HepG2 (cell line): ENCODE results near the gene PLAGL2. TPM values are rescaled to one million over a fixed set of nuclear protein-coding genes. Genes with fewer than 3 reads are reported as not detected.
A peak's percentile ranks its signal among the peaks of the same experiment; 100 is the strongest.

Experiments used
- ATAC-seq: fragments of 200-7000 bp; cut with Tn5 transposase; 3 replicates; pipeline ENCODE4 v1.9.1; 2020; ENCODE audit warnings: mild to moderate bottlenecking, moderate library complexity
- BruUV-seq: library from RNA; stranded (reverse); fragments of 400-500 nt; replicated peaks from 2 replicates; lab custom pipeline; 2021; lab: Mats Ljungman, UMichigan
- CTCF ChIA-PET: fragments of 300-600 bp; formaldehyde crosslinking; extraction: SDS; loops from one replicate; lab custom pipeline; 2021; ENCODE audit warnings: low total read pairs, inconsistent platforms, low intra/inter-chr PET ratio; lab: Yijun Ruan, JAX
- POLR2A ChIA-PET: fragments of 350-600 bp; sonication (Branson Sonifier 250); formaldehyde crosslinking; loops from one replicate; lab custom pipeline; 2020; ENCODE audit warnings: antibody characterized with exemption, inconsistent platforms; lab: Yijun Ruan, JAX
- DNase-seq: peaks from one replicate; pipeline ENCODE4 v3.0.0-alpha.2; 2015; ENCODE audit warnings: low spot score
- FAIRE-seq: peaks from 3 replicates; lab custom pipeline; 2011; peaks lifted over from hg19 to GRCh38; lab: Jason Lieb, UNC
- H2AFZ ChIP-seq: one replicate; pipeline ENCODE4 v1.6.1; 2011; ENCODE audit warnings: low read length, inconsistent platforms
- H3K27ac ChIP-seq: fragments of 300-600 bp; 3 replicates; pipeline ENCODE4 v1.8.0; 2011; ENCODE audit warnings: mixed run types, mild to moderate bottlenecking, mixed read lengths, low read length, inconsistent platforms; ENCODE audit not compliant: insufficient read depth; ENCODE audit errors: extremely low read length
- H3K27me3 ChIP-seq, 2 experiments: fragments of 200-600 bp in 1 of 2; 2 replicates in 1 of 2; 3 replicates in 1 of 2; pipeline versions ENCODE4 v1.6.0 to v1.8.0; 2011; ENCODE audit warnings: low read length in 2 of 2, mild to moderate bottlenecking in 2 of 2, moderate library complexity in 2 of 2, inconsistent platforms in 1 of 2; ENCODE audit not compliant: insufficient read depth in 2 of 2, control insufficient read depth in 1 of 2
- H3K36me3 ChIP-seq, 2 experiments: fragments of 200-600 bp in 1 of 2; replicated peaks in 1 of 2; 2 replicates in 1 of 2; 3 replicates in 1 of 2; pipeline versions ENCODE4 v1.5.1 to v1.8.0; 2011; ENCODE audit warnings: low read length in 2 of 2, inconsistent platforms in 1 of 2; ENCODE audit not compliant: insufficient read depth in 2 of 2, control insufficient read depth in 1 of 2
- H3K4me1 ChIP-seq: 2 replicates; pipeline ENCODE4 v1.5.1; 2012; ENCODE audit warnings: low read length, inconsistent platforms; ENCODE audit not compliant: insufficient read depth
- H3K4me2 ChIP-seq: 2 replicates; pipeline ENCODE4 v1.6.0; 2011; ENCODE audit warnings: low read depth, low read length, inconsistent platforms
- H3K4me3 ChIP-seq, 3 experiments: fragments of 200-600 bp in 1 of 3; sonication (generic), shearing (Covaris generic) in 1 of 3; replicated peaks in 1 of 3; 2 replicates each; pipeline ENCODE4 v1.5.1; 2011 to 2016; ENCODE audit warnings: low read length in 3 of 3, inconsistent platforms in 2 of 3, low read depth in 2 of 3, mild to moderate bottlenecking in 2 of 3, control low read depth in 1 of 3, mixed read lengths in 1 of 3; ENCODE audit not compliant: insufficient read depth in 1 of 3
- H3K79me2 ChIP-seq: one replicate; pipeline ENCODE4 v1.6.1; 2011; ENCODE audit warnings: low read length, inconsistent platforms; ENCODE audit not compliant: insufficient read depth
- H3K9ac ChIP-seq: 2 replicates; pipeline ENCODE4 v1.6.0; 2011; ENCODE audit warnings: mild to moderate bottlenecking, low read depth, low read length, inconsistent platforms; ENCODE audit not compliant: insufficient read depth
- H3K9me3 ChIP-seq: 2 replicates; pipeline ENCODE4 v1.5.1; 2012; ENCODE audit warnings: mild to moderate bottlenecking, low read length
- H4K20me1 ChIP-seq: 2 replicates; pipeline ENCODE4 v1.6.0; 2011; ENCODE audit warnings: inconsistent platforms, mild to moderate bottlenecking, low read length, moderate library complexity; ENCODE audit not compliant: insufficient read depth
- RBFOX2 ChIP-seq: fragments of 200-400 bp; formaldehyde crosslinking; IDR thresholded peaks from 2 replicates; pipeline ENCODE4 v1.6.1; 2017; ENCODE audit warnings: low read depth, mild to moderate bottlenecking, low read length
- RBM22 ChIP-seq: fragments of 200-400 bp; formaldehyde crosslinking; optimal IDR thresholded peaks from 2 replicates; pipeline ENCODE3; 2017; ENCODE audit warnings: mild to moderate bottlenecking, low read length, moderate library complexity
- SP4 ChIP-seq: sonication (generic); formaldehyde crosslinking; IDR thresholded peaks from 2 replicates; pipeline ENCODE4 v1.8.1; 2023; ENCODE audit warnings: mild to moderate bottlenecking, missing genetic modification reagents
- TEAD3 ChIP-seq: optimal IDR thresholded peaks from 2 replicates; pipeline ENCODE3; 2016; ENCODE audit warnings: borderline replicate concordance
- ZNF282 ChIP-seq: fragments of 450-650 bp; IDR thresholded peaks from 2 replicates; pipeline ENCODE4 v1.6.1; 2018; ENCODE audit not compliant: partially characterized antibody
- WGBS: methylation state at CpG from one replicate; pipeline ENCODE4 v1.1.6; 2017; ENCODE audit warnings: low lambda C conversion rate; 5-methylcytosine and 5-hydroxymethylcytosine counted together
- in situ Hi-C: cut with HindIII; loops from 2 replicates; pipeline ENCODE4 v1.10.0; 2017; ENCODE audit warnings: low pct_unique_long_range_greater_than_20kb; ENCODE audit not compliant: extremely low pct_ligation_motif_present
- intact Hi-C: fragments of 100-400 bp; cut with micrococcal nuclease; formaldehyde crosslinking; loops from one replicate; pipeline ENCODE4 v1.10.0; 2022; ENCODE audit not compliant: unreplicated experiment
- polyA plus RNA-seq, 8 experiments: library from polyadenylated mRNA; depleted of rRNA in 3 of 8; stranded (reverse) in 7 of 8; unstranded in 1 of 8; fragments of >200 nt; fragmentation: Illumina TruSeq in 4 of 8; extraction: Trizol in 4 of 8; gene quantifications; 2 replicates each; pipeline versions ENCODE4 v1.2.1 to v1.2.3, GENCODE V29; 2011 to 2016; ENCODE audit warnings: low read depth in 4 of 8, missing spikeins in 1 of 8, mixed read lengths in 1 of 8; ENCODE audit not compliant: insufficient read depth in 1 of 8
- total RNA-seq, 5 experiments: library from RNA; depleted of rRNA; stranded (reverse); fragments of >200 nt; fragmentation: Illumina TruSeq; extraction: Trizol; gene quantifications; 2 replicates each; pipeline ENCODE4 v1.2.3, GENCODE V29; 2016; ENCODE audit warnings: low read depth in 1 of 5
- TF ChIP-seq, protein P1 (sequence below): sonication (generic); formaldehyde crosslinking; IDR thresholded peaks from 2 replicates; pipeline ENCODE4 v1.4.0; 2020; ENCODE audit warnings: missing genetic modification reagents
- TF ChIP-seq, protein P2 (sequence below): sonication (generic); formaldehyde crosslinking; IDR thresholded peaks from 2 replicates; pipeline ENCODE4 v1.5.0; 2020; ENCODE audit warnings: missing genetic modification reagents
- TF ChIP-seq, protein P3 (sequence below): sonication (generic); formaldehyde crosslinking; IDR thresholded peaks from 2 replicates; pipeline ENCODE4 v1.4.0; 2020; ENCODE audit warnings: mild to moderate bottlenecking, low read depth, missing genetic modification reagents

Gene PLAGL2
- total and polyA plus RNA-seq, 2 of the 13 experiments (the other 11 are each of a cell fraction or from before 2014, with no cell fraction given): 15.2 to 15.3 TPM

DNA sequence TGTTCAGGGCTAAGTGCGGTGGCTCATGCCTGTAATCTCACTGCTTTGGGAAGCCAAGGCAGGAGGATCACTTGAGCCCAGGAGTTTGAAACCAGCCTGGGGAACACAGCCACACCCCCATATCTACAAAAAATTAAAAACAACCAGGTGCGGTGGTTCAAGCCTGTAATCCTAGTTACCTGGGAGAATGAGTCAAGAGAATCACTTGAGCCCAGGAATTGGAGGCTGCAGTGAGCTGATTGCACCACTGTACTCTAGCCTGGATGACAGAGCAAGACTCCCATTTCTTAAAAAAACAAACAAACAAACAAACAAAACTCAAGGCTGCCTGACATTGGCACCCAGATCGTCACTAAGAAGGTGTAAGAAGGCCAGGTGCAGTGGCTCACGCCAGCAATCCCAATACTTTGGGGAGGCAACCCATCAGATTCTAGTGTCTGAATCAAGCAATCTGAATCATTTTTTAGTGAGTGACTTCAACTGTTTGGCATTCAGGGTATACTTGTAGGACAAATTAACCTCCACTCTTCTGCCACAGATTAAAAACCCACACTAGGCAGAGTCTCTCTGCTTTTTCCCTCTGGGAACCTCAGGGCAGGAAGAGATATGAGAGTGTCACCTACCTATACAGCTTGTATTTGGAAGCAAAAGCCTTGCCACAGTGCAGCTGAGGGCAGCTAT lies 6.1 kb downstream of the PLAGL2 start (continued):
- TF ChIP-seq, protein P1, sequence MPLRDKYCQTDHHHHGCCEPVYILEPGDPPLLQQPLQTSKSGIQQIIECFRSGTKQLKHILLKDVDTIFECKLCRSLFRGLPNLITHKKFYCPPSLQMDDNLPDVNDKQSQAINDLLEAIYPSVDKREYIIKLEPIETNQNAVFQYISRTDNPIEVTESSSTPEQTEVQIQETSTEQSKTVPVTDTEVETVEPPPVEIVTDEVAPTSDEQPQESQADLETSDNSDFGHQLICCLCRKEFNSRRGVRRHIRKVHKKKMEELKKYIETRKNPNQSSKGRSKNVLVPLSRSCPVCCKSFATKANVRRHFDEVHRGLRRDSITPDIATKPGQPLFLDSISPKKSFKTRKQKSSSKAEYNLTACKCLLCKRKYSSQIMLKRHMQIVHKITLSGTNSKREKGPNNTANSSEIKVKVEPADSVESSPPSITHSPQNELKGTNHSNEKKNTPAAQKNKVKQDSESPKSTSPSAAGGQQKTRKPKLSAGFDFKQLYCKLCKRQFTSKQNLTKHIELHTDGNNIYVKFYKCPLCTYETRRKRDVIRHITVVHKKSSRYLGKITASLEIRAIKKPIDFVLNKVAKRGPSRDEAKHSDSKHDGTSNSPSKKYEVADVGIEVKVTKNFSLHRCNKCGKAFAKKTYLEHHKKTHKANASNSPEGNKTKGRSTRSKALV: no peak

DNA sequence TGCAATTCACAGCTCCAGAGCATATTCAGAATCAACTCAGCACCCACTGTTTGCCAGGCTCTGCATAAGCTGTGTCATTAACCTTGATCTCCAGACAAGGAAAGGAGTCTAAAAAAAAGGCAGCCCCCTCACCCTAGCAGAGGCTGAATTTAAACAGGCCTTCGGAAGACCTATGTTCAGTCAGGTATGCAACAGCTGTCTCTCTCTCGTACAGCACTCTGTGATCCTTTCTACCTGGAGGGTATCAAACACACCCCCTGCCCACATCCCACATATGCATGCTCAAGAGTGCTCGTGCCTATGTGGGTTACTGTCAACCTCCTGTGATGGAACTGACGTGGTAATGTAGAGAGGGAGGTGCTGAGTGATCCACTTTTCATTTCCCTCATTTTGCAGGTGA lies 8.5 kb downstream of the PLAGL2 start:
- no TSS peak for BruUV-seq
- no peak overlapping the region for H3K27ac ChIP-seq
- TF ChIP-seq SP4 (CRISPR knock-in tag) (0 out of 2 replicates have a peak, but pooled peaks have one; percentile 13), RBFOX2 (0 out of 2 replicates have a peak, but pooled peaks have one; percentile 42), TEAD3 (CRISPR knock-in tag) (peak; percentile 7), ZNF282 (no peak), RBM22 (peak; percentile 61)
- TF ChIP-seq, protein P2, sequence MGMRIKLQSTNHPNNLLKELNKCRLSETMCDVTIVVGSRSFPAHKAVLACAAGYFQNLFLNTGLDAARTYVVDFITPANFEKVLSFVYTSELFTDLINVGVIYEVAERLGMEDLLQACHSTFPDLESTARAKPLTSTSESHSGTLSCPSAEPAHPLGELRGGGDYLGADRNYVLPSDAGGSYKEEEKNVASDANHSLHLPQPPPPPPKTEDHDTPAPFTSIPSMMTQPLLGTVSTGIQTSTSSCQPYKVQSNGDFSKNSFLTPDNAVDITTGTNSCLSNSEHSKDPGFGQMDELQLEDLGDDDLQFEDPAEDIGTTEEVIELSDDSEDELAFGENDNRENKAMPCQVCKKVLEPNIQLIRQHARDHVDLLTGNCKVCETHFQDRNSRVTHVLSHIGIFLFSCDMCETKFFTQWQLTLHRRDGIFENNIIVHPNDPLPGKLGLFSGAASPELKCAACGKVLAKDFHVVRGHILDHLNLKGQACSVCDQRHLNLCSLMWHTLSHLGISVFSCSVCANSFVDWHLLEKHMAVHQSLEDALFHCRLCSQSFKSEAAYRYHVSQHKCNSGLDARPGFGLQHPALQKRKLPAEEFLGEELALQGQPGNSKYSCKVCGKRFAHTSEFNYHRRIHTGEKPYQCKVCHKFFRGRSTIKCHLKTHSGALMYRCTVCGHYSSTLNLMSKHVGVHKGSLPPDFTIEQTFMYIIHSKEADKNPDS (CRISPR knock-in tag): no peak
- TF ChIP-seq, protein P3, sequence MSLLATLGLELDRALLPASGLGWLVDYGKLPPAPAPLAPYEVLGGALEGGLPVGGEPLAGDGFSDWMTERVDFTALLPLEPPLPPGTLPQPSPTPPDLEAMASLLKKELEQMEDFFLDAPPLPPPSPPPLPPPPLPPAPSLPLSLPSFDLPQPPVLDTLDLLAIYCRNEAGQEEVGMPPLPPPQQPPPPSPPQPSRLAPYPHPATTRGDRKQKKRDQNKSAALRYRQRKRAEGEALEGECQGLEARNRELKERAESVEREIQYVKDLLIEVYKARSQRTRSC: no peak
- H3K79me2 ChIP-seq: peaks cover 47% of the 10 kb centered on the region
- no peak overlapping the region for H3K4me2 ChIP-seq
- no peak for ATAC-seq
- no peak for FAIRE-seq
- no peak for DNase-seq
- H4K20me1 ChIP-seq: peaks cover 44% of the 10 kb centered on the region
- H3K27me3 ChIP-seq: no peaks in the 10 kb centered on the region
- H3K4me1 ChIP-seq: peaks cover 30% of the 10 kb centered on the region
- 93% methylated on average over 4 of the region's 4 CpGs for WGBS
- no peak overlapping the region for H3K4me3 ChIP-seq
- intact Hi-C loops: no loop called here
- in situ Hi-C loops: no loop called here
- peaks cover 65 to 89% of the 10 kb centered on the region in 2 experiments for H3K36me3 ChIP-seq
- POLR2A ChIA-PET: no interaction called here
- H3K9ac ChIP-seq: no peak overlapping the region
- no peaks in the 10 kb centered on the region for H3K9me3 ChIP-seq
- H2AFZ ChIP-seq: no peak overlapping the region
- CTCF ChIA-PET: no interaction called here
